Vagina (tissue), 2 donors: Measurements from ENCODE around the gene DUSP2.

Experiments used
- CTCF ChIP-seq, 3 experiments: fragments of 450-650 bp in 2 of 3; fragments of 200-600 bp in 1 of 3; sonication (generic) in 1 of 3; IDR thresholded peaks; one replicate each; pipeline ENCODE4 v1.5.1; 2017 to 2019; ENCODE audit warnings: antibody characterized with exemption in 3 of 3, mild to moderate bottlenecking in 2 of 3, moderate library complexity in 2 of 3
- POLR2A ChIP-seq, 2 donors: fragments of 450-650 bp; IDR thresholded peaks; one replicate each; pipeline ENCODE4 v1.6.1; 2017; ENCODE audit warnings: antibody characterized with exemption in 2 of 2, mild to moderate bottlenecking in 2 of 2, moderate library complexity in 2 of 2
- POLR2AphosphoS5 ChIP-seq, 2 donors: sonication (generic); formaldehyde crosslinking; IDR thresholded peaks; one replicate each; pipeline ENCODE4 v1.9.0; 2017; ENCODE audit warnings: antibody characterized with exemption in 2 of 2, mild to moderate bottlenecking in 2 of 2, low read depth in 1 of 2; ENCODE audit not compliant: insufficient read depth in 1 of 2

- no peak for TF ChIP-seq CTCF (IDR thresholded peaks at IDR 0.05)
- TF ChIP-seq POLR2A (IDR thresholded peaks at IDR 0.05), result no peak
- TF ChIP-seq POLR2AphosphoS5 (IDR thresholded peaks at IDR 0.05; ENCODE audit: insufficient read depth in 1 of 2, low read depth in 1 of 2), result no peak
Observed at GRCh38 chr2:96142217-96143113, 2.8 kb downstream of the DUSP2 start.
